Tibial nerve (tissue), 4 donors: ENCODE measurements around the gene COL1A2. TPM values are rescaled to one million over a fixed set of nuclear protein-coding genes. Genes with fewer than 3 reads are reported as not detected.

Experiments used
- DNase-seq, 2 donors: peaks; one replicate each; pipeline ENCODE4 v3.0.0-alpha.2; 2019; ENCODE audit warnings: low spot score in 2 of 2
- H3K27ac ChIP-seq, 4 donors: fragments of 200-600 bp; sonication (generic) in 3 of 4; one replicate each; pipeline ENCODE4 v1.5.1; 2017 to 2019; ENCODE audit warnings: mild to moderate bottlenecking in 1 of 4
- H3K27me3 ChIP-seq, 2 donors: fragments of 200-600 bp; sonication (generic) in 1 of 2; one replicate each; pipeline versions ENCODE4 v1.5.1 to v1.6.0; 2017 to 2019
- H3K36me3 ChIP-seq, 3 donors: fragments of 200-600 bp; sonication (generic); one replicate each; pipeline ENCODE4 v1.5.1; 2018 to 2019
- H3K4me1 ChIP-seq, 4 donors: fragments of 200-600 bp; sonication (generic) in 3 of 4; one replicate each; pipeline ENCODE4 v1.5.1; 2017 to 2019
- H3K4me3 ChIP-seq, 4 donors: fragments of 200-600 bp; sonication (generic) in 3 of 4; one replicate each; pipeline ENCODE4 v1.5.1; 2017 to 2019; ENCODE audit warnings: mild to moderate bottlenecking in 1 of 4, moderate library complexity in 1 of 4
- H3K9me3 ChIP-seq, 4 donors: fragments of 200-600 bp; sonication (generic) in 3 of 4; one replicate each; pipeline ENCODE4 v1.5.1; 2017 to 2019
- EP300 ChIP-seq, 2 donors: sonication (generic); formaldehyde crosslinking; IDR thresholded peaks; one replicate each; pipeline ENCODE4 v1.6.1; 2017; ENCODE audit warnings: antibody characterized with exemption in 2 of 2, mild to moderate bottlenecking in 1 of 2
- POLR2A ChIP-seq, 2 donors: fragments of 450-650 bp; IDR thresholded peaks; one replicate each; pipeline ENCODE4 v1.6.1; 2017; ENCODE audit warnings: antibody characterized with exemption in 2 of 2, mild to moderate bottlenecking in 2 of 2, moderate library complexity in 2 of 2
- WGBS, 2 donors: methylation state at CpG; one replicate each; pipeline ENCODE4 v1.1.5; 2018; 5-methylcytosine and 5-hydroxymethylcytosine counted together
- total RNA-seq, 4 donors: library from RNA; depleted of rRNA; stranded (reverse); fragments of >200 nt; gene quantifications; one replicate each; pipeline ENCODE4 v1.1.0, GENCODE V29; 2016
- TF ChIP-seq, protein P1 (sequence below), 5 experiments: fragments of 200-600 bp in 3 of 5; fragments of 450-650 bp in 2 of 5; sonication (generic) in 3 of 5; IDR thresholded peaks; one replicate each; pipeline ENCODE4 v1.5.1; 2016 to 2019; ENCODE audit warnings: antibody characterized with exemption in 5 of 5, mild to moderate bottlenecking in 3 of 5, moderate library complexity in 2 of 5

Gene COL1A2
- total RNA-seq, 4 donors from 2014 or later = 235 to 747 (median 399) TPM

GRCh38 chr7:94431619-94432280 is 37.1 kb downstream of the COL1A2 start:
- TF ChIP-seq POLR2A (IDR thresholded peaks at IDR 0.05) = no peak
- TF ChIP-seq, protein P1, sequence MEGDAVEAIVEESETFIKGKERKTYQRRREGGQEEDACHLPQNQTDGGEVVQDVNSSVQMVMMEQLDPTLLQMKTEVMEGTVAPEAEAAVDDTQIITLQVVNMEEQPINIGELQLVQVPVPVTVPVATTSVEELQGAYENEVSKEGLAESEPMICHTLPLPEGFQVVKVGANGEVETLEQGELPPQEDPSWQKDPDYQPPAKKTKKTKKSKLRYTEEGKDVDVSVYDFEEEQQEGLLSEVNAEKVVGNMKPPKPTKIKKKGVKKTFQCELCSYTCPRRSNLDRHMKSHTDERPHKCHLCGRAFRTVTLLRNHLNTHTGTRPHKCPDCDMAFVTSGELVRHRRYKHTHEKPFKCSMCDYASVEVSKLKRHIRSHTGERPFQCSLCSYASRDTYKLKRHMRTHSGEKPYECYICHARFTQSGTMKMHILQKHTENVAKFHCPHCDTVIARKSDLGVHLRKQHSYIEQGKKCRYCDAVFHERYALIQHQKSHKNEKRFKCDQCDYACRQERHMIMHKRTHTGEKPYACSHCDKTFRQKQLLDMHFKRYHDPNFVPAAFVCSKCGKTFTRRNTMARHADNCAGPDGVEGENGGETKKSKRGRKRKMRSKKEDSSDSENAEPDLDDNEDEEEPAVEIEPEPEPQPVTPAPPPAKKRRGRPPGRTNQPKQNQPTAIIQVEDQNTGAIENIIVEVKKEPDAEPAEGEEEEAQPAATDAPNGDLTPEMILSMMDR (IDR thresholded peaks at IDR 0.05) = no peak
- TF ChIP-seq EP300 (IDR thresholded peaks at IDR 0.05) = no peak
- 57 to 70% methylated on average over 3 of the region's 3 CpGs for WGBS, 2 donors
- Histone ChIP-seq H3K4me1 (peaks cover 0 to 4% (median 0%) of the 10 kb centered on the region in 4 donors), H3K9me3 (no peaks in the 10 kb centered on the region), H3K36me3 (peaks cover 0 to 36% (median 0%) of the 10 kb centered on the region in 3 donors), H3K27me3 (no peaks in the 10 kb centered on the region), H3K4me3 (no peak overlapping the region), H3K27ac (no peak overlapping the region)
- DNase-seq = no peak

DNA sequence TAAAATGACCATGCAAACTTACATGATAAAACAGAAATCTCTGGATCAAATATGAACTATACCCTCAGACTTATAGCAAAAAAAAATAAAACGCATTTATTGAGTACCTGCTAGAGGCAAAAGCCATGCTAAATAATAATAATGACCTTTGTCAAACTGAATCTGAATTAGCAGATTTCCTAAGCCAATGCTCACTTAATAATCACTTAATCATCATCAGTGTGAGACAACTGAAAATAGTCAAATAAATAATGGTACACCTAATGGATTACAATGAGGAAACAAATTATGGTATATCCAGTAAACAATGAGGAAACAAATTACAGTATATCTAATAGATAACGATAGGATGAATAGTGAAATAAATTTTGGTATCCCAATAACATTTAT is 37.6 kb downstream of the COL1A2 start:
- TF ChIP-seq, protein P1 (IDR thresholded peaks at IDR 0.05) = no peak
- TF ChIP-seq POLR2A (IDR thresholded peaks at IDR 0.05) (no peak), EP300 (IDR thresholded peaks at IDR 0.05) (no peak)
- Histone ChIP-seq H3K9me3 (no peaks in the 10 kb centered on the region), H3K4me3 (no peak overlapping the region), H3K27me3 (no peaks in the 10 kb centered on the region), H3K27ac (no peak overlapping the region), H3K36me3 (peaks cover 0 to 30% (median 0%) of the 10 kb centered on the region in 3 donors), H3K4me1 (peaks cover 0 to 4% (median 0%) of the 10 kb centered on the region in 4 donors)
- DNase-seq = no peak
- 59 to 74% methylated on average over 2 of the region's 2 CpGs for WGBS, 2 donors

DNA sequence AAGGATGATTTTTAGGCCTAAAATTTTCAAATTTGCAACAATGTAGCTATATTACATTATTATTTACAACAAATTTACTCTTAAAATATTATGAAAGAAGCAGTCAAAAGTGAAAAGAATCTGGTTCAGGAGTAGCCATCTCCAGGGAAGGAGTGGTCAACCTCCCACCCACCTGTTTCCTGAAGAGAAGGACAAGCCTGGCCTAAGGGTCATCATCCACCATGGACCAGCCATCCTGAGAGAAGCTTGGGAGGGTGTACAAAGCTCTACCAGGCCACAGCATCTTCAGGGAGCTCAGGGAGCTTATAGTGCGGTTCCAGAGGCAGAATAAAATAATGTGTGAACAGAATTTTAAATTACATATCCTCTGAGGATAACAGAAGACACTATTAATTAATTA is 38.1 kb downstream of the COL1A2 start:
- DNase-seq = no peak
- TF ChIP-seq, protein P1 (IDR thresholded peaks at IDR 0.05) = no peak
- TF ChIP-seq POLR2A (IDR thresholded peaks at IDR 0.05) (no peak), EP300 (IDR thresholded peaks at IDR 0.05) (no peak)
- WGBS, 2 donors = 83 to 100% methylated on average over 1 of the region's 1 CpG
- Histone ChIP-seq H3K27ac (no peak overlapping the region), H3K9me3 (no peaks in the 10 kb centered on the region), H3K36me3 (peaks cover 0 to 25% (median 0%) of the 10 kb centered on the region in 3 donors), H3K27me3 (no peaks in the 10 kb centered on the region), H3K4me1 (peaks cover 0 to 4% (median 0%) of the 10 kb centered on the region in 4 donors), H3K4me3 (no peak overlapping the region)

DNA sequence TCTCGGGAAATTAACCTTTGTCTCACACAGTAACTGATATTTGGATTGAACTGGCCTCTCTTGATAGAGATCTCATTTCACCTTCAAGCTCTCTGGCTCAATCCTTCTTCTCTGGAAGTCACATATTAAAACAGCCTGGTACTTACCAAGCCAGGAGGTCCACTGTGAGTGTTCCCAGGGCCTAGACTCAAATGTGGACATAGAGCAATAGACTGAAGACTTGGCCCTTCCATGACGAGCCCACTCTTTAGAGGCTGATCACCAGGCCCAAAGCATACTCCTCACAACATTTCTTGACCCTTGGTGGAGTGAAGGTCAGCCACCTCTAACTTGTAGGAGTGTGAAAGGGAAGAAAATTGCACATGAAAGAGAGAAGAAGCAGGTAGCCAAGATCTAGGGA is 38.5 kb downstream of the COL1A2 start:
- Histone ChIP-seq H3K4me1 (peaks cover 0 to 4% (median 0%) of the 10 kb centered on the region in 4 donors), H3K27me3 (no peaks in the 10 kb centered on the region), H3K36me3 (peaks cover 0 to 21% (median 0%) of the 10 kb centered on the region in 3 donors), H3K4me3 (no peak overlapping the region), H3K27ac (no peak overlapping the region), H3K9me3 (no peaks in the 10 kb centered on the region)
- no peak for DNase-seq
- 74 to 79% methylated on average over 2 of the region's 2 CpGs for WGBS, 2 donors
- TF ChIP-seq EP300 (IDR thresholded peaks at IDR 0.05) (no peak), POLR2A (IDR thresholded peaks at IDR 0.05) (no peak)
- TF ChIP-seq, protein P1 (IDR thresholded peaks at IDR 0.05) = no peak

- peaks cover 0 to 15% (median 0%) of the 10 kb centered on the region in 3 donors for H3K36me3 ChIP-seq
- H3K4me1 ChIP-seq = peaks cover 0 to 4% (median 0%) of the 10 kb centered on the region in 4 donors
- no peaks in the 10 kb centered on the region for H3K27me3 ChIP-seq
- 58 to 59% methylated on average over 2 of the region's 2 CpGs for WGBS, 2 donors
- H3K9me3 ChIP-seq = no peaks in the 10 kb centered on the region
- no peak overlapping the region for H3K27ac ChIP-seq
- DNase-seq = no peak
- TF ChIP-seq, protein P1 (IDR thresholded peaks at IDR 0.05) = no peak
- TF ChIP-seq EP300 (IDR thresholded peaks at IDR 0.05) = no peak
- no peak for TF ChIP-seq POLR2A (IDR thresholded peaks at IDR 0.05)
- H3K4me3 ChIP-seq = no peak overlapping the region
Observed at GRCh38 chr7:94434042-94434441, 39.3 kb downstream of the COL1A2 start.
